ENCODE measurements around the gene TBL1XR1. TPM values are rescaled to one million over a fixed set of nuclear protein-coding genes. Genes with fewer than 3 reads are reported as not detected.

Gene TBL1XR1
- total and polyA plus RNA-seq, 4 donors = 24.1 to 203 (median 77.4) TPM

GRCh38 chr3:177136741-177137140 lies 60.5 kb downstream of the TBL1XR1 start:
- H3K27me3 ChIP-seq (ENCODE audit: control insufficient read depth in 3 of 3, insufficient read depth in 3 of 3, low read length in 2 of 3) = no peaks in the 10 kb centered on the region
- peaks cover 3 to 24% (median 12%) of the 10 kb centered on the region in 5 donors for H3K4me1 ChIP-seq (ENCODE audit: control insufficient read depth in 5 of 5, insufficient read depth in 5 of 5, low read length in 5 of 5)
- peaks cover 0 to 2% (median 0%) of the 10 kb centered on the region in 4 donors for H3K9me3 ChIP-seq (ENCODE audit: control insufficient read depth in 4 of 4, insufficient read depth in 3 of 4, low read length in 3 of 4)
- H3K9ac ChIP-seq (ENCODE audit: insufficient read depth in 1 of 2, low read length in 2 of 2) = no peak overlapping the region
- WGBS, 2 donors = 91 to 92% methylated on average over 6 of the region's 6 CpGs
- H3K36me3 ChIP-seq (ENCODE audit: control insufficient read depth in 4 of 4, insufficient read depth in 4 of 4, low read length in 4 of 4) = peaks cover 0 to 6% (median 3%) of the 10 kb centered on the region in 4 donors
- H3K27ac ChIP-seq (ENCODE audit: low read depth in 1 of 2, low read length in 1 of 2) = no peak overlapping the region
- ATAC-seq (ENCODE audit: insufficient read depth, low FRiP score) = no peak
- TF ChIP-seq, protein P1, sequence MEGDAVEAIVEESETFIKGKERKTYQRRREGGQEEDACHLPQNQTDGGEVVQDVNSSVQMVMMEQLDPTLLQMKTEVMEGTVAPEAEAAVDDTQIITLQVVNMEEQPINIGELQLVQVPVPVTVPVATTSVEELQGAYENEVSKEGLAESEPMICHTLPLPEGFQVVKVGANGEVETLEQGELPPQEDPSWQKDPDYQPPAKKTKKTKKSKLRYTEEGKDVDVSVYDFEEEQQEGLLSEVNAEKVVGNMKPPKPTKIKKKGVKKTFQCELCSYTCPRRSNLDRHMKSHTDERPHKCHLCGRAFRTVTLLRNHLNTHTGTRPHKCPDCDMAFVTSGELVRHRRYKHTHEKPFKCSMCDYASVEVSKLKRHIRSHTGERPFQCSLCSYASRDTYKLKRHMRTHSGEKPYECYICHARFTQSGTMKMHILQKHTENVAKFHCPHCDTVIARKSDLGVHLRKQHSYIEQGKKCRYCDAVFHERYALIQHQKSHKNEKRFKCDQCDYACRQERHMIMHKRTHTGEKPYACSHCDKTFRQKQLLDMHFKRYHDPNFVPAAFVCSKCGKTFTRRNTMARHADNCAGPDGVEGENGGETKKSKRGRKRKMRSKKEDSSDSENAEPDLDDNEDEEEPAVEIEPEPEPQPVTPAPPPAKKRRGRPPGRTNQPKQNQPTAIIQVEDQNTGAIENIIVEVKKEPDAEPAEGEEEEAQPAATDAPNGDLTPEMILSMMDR (IDR thresholded peaks at IDR 0.05; ENCODE audit: control extremely low read depth, extremely low read depth) = no peak
- no peak for DNase-seq
- no peak overlapping the region for H3K4me3 ChIP-seq

- H3K4me1 ChIP-seq (ENCODE audit: control insufficient read depth in 5 of 5, insufficient read depth in 5 of 5, low read length in 5 of 5) = peaks cover 3 to 18% (median 12%) of the 10 kb centered on the region in 5 donors
- H3K27ac ChIP-seq (ENCODE audit: low read depth in 1 of 2, low read length in 1 of 2) = no peak overlapping the region
- H3K9me3 ChIP-seq (ENCODE audit: control insufficient read depth in 4 of 4, insufficient read depth in 3 of 4, low read length in 3 of 4) = peaks cover 0 to 2% (median 0%) of the 10 kb centered on the region in 4 donors
- H3K9ac ChIP-seq (ENCODE audit: insufficient read depth in 1 of 2, low read length in 2 of 2) = no peak overlapping the region
- TF ChIP-seq, protein P1 (IDR thresholded peaks at IDR 0.05; ENCODE audit: control extremely low read depth, extremely low read depth) = no peak
- whole genome bisulfite sequencing, 2 donors = 85 to 86% methylated on average over 10 of the region's 10 CpGs
- no peaks in the 10 kb centered on the region for H3K27me3 ChIP-seq (ENCODE audit: control insufficient read depth in 3 of 3, insufficient read depth in 3 of 3, low read length in 2 of 3)
- H3K4me3 ChIP-seq = no peak overlapping the region
- peaks cover 0 to 6% (median 3%) of the 10 kb centered on the region in 4 donors for H3K36me3 ChIP-seq (ENCODE audit: control insufficient read depth in 4 of 4, insufficient read depth in 4 of 4, low read length in 4 of 4)
- no peak for ATAC-seq (ENCODE audit: insufficient read depth, low FRiP score)
- DNase-seq = no peak
Observed at GRCh38 chr3:177135841-177136492, 61.3 kb downstream of the TBL1XR1 start.

DNA sequence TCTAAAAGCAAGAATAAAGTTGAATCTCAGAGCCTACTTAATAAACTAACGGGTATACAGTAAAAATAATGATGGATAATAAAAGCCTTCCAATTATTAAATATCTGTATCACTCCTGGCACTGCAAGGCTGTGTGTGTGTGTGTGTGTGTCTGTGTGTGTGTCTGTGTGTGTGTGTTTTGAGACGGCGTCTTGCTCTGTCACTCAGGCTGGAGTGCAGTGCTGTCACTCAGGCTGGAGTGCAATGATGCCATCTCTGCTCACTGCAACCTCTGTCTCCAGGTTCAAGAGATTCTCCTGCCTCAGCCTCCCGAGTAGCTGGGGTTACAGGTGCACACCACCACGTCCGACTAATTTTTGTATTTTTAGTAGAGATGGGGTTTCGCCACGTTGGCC lies 62.5 kb downstream of the TBL1XR1 start:
- TF ChIP-seq, protein P1 (IDR thresholded peaks at IDR 0.05; ENCODE audit: control extremely low read depth, extremely low read depth) = no peak
- 80 to 86% methylated on average over 8 of the region's 8 CpGs for WGBS, 2 donors
- H3K9ac ChIP-seq (ENCODE audit: insufficient read depth in 1 of 2, low read length in 2 of 2) = peak overlapping the region in 1 of 2 donors; percentile 5

More for the DNA sequence above, 62.5 kb downstream of the TBL1XR1 start:
- H3K36me3 ChIP-seq (ENCODE audit: control insufficient read depth in 4 of 4, insufficient read depth in 4 of 4, low read length in 4 of 4) = peaks cover 0 to 6% (median 3%) of the 10 kb centered on the region in 4 donors
- no peak for DNase-seq
- H3K27me3 ChIP-seq (ENCODE audit: control insufficient read depth in 3 of 3, insufficient read depth in 3 of 3, low read length in 2 of 3) = no peaks in the 10 kb centered on the region
- ATAC-seq (ENCODE audit: insufficient read depth, low FRiP score) = no peak
- no peak overlapping the region for H3K27ac ChIP-seq (ENCODE audit: low read depth in 1 of 2, low read length in 1 of 2)
- H3K9me3 ChIP-seq (ENCODE audit: control insufficient read depth in 4 of 4, insufficient read depth in 3 of 4, low read length in 3 of 4) = peaks cover 0 to 2% (median 0%) of the 10 kb centered on the region in 4 donors
- H3K4me1 ChIP-seq (ENCODE audit: control insufficient read depth in 5 of 5, insufficient read depth in 5 of 5, low read length in 5 of 5) = peaks cover 3 to 17% (median 15%) of the 10 kb centered on the region in 5 donors
- no peak overlapping the region for H3K4me3 ChIP-seq
